NCI-H345 treated with DMSO at 0.1 percent for 48 hours (cell line): ENCODE results near the gene TMEM74B.

Source experiments
- DNase-seq: peaks from one replicate; lab custom pipeline; 2025; ENCODE audit not compliant: unreplicated experiment; lab: John Stamatoyannopoulos, UW

TMEM74B gene

DNA sequence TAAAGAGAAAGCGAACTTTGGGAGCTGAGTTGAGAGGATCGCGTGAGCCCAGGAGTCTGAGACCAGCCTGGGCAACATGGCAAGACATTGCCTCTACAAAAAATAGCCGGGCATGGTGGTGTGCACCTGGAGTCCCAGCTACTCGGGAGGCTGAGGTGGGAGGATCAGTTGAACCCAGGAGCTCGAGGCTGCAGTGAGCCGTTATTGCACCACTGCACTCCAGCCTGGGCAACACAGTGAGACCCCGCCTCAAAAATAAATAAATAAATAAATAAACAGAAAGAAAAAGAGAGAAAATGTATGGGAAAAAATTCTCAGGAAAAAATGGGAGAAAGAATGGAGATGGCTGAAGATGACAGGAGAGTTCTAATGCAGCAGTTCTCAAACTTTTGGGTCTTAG, 21.0 kb upstream of the TMEM74B start:
- no peak for DNase-seq

DNA sequence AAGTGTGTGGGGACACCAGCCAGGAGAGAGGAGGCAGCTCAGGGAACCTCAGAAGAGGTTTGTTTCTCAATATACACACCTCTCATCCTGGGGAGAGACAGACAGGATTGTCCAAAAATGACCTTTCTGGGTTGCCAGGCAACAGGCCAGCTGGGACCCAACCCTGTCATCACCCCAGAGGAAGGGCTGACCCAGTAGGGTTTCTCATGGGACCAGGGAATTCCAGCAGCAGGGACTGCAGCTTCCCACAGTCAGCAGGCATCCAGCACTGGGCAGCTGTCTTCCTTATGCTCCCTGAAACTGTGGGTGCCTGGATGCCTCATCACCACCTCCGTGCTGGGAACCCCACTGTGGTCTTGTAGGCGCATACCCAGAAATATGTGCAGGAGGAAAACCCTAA, 19.8 kb upstream of the TMEM74B start:
- DNase-seq = no peak

DNA sequence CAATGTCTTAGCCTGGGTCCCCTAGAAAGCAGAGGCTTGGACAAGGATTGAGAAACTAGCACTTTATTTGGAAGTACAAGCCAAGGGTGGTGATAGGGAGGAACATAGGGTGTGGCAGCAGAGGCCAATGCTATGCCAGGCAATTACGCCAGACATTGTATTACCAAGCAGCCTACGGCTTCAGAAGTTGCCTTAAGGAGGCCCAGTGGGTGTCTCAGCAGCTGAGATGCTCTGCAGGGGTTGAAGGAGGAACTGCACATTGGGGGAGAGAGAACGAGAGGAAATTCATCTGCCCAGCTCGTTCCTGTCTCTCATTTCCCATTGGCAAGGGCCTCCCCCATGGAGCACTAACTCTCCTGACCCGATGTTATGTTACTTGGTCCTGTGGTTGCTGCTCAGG, 19.3 kb upstream of the TMEM74B start:
- DNase-seq = no peak

DNA sequence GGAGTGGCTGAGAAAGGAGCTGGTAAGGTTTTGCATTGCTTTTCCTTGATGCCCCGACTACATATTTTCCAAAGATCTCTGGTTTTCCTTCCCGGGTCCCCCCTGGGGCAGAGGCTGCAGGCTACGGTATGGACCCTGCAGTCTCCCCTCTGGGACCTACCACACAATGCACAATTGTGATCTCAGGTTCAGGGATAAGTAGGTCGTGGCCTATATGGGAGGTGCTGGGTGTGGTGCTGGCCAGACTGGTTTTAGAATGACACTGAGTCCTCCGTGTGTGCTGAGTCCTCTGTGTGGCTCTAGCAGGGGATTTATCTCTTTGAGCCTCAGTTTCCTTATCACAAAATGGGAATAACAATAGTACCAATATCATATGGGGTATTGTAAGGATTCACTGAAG, 18.8 kb upstream of the TMEM74B start:
- DNase-seq = no peak

DNA sequence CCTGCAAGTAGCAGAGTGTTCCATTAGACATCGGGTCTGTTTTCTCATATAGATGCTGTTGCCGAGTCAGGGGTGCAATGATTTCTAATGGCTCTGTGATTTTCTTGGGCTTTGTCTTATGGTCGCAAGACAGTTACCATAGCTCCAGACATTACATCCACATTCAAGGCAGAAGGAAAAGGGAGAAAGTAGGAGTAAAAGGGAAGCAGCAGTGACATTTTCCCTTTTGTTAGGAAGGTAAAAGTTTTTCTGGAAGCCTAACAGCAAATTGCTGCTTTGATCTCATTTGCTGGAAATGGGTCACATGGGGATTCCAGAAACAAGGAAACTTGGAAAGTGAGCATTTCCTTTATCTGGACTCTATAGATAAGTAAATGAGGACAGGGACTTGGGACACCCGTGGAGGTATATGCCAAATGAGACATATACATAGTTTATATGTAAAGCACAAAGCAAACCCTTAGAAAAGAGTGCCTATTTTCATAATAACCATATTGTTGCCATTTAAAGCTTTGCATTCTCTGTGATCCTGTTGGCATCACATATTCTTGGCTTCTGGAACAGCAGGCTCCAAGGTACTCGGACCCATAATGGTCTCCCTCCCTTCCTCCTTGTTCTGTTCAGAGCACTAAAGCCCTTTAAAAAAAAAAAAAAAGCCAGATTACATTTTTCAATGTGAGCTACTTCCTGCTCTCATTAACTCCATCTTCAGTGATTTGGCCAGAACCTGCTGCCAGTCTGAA, 18.2 kb upstream of the TMEM74B start, which contains the start of gene C20orf202:
Gene C20orf202 (plus strand): TSS at position 693 of the 743 bp plus-strand sequence. CDS start 132 bp downstream, outside the sequence.
- no peak for DNase-seq

DNA sequence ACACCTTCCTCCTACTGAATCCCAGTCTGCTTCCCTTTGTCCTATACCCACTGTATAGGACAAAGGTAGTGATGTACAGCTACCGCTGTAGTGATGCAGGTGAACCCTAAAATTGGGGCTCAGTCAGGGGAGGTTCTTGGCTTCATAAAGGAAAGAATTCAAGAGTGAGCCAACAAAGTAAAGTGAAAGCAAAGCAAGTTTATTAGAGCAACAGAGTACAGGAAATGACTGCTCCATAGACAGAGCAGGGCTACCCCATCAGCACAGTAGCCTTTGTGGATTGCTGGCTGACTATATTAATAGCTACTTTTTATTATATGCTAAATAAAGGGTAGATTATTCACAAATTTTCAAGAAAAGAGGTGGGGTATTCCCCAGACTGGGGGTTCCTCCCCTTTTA, 15.2 kb upstream of the TMEM74B start:
- no peak for DNase-seq

DNA sequence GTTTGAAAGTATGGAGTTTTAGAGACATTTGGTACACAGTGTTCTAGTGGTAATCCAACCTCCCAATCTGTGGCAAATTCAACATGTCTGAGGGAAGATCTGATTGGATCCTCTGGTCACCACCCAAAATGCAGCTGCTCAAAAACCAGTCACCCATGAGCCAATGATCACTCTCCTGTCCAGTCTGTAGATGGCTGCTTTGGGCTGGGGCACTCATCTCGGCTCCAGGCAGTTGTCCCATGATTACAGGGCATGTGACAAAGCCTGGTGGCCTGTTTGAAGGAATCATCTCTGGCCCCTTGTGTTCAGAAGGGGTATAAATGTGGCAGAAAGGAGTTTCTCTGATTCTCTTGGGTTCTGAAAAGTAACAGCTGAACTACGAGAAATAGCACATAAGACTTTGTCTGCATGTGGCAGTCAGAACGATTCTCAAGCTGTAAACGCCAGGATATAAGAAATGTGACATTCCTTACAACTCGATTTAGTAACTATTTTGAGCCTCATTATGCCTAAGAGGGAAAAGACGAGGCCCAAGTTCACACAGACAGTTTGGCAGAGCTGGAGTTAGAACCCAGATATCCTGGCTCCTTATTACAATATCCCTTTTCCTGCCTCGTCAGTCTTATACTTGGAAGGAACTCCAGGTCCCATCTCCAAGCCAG, 14.6 kb upstream of the TMEM74B start:
- DNase-seq = no peak

DNA sequence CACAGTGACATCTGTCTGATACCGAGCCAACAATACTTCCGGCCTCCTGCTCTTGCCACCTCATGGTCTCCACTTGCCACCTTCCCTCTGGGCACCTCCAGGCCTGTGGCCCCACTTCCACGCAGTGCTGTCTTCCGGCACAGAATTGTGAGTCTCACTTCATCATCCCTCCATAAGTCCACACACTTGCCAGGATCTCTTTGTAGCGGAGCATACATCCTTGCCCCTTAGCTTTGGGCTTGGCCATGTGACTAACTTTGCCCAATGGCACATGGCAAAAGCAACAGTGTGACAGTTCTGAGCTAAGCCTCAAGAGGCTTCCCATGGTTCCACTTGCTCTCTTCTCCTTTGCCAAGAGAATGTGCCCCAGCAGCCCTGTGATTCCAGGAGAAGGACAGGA, 14.0 kb upstream of the TMEM74B start:
- DNase-seq = no peak

DNA sequence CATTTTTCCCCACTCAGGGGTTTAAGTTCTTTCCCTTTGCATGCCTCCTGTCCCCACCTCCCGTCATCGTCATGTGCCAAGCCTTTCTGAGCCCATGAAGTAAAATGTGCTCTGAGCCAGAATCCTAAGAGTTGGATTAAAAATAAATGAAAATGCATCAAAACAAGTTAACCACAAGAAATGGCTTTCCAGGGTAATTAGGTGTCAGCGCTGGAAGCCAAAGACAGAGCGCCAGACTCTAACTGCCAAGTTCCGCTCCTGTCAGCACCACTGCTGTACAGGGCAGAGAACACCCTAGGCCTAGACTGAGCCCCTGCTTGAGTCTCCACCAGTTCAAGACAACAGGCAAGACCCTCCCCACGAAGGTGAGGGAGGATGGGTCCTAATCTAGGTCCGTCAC, 13.0 kb upstream of the TMEM74B start:
- DNase-seq = no peak

DNA sequence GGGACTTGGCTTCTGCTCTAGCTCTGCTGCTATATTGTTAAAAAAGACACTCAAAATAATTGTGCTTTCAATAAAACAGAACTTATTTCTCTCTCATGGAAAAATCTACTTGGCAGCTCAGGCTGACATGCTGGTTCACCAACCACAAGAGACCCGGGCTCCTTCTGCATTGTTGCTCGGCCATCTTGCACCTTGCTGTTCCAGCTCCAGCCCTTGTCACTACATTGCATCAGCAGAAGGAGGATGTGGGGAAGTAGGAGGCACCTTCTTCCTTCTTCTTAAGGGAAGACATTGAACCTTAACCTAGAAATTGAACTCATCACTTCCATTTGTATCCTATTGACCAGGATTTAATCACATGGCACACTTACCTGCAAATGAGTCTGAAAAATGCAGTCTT, 11.9 kb upstream of the TMEM74B start:
- no peak for DNase-seq

DNA sequence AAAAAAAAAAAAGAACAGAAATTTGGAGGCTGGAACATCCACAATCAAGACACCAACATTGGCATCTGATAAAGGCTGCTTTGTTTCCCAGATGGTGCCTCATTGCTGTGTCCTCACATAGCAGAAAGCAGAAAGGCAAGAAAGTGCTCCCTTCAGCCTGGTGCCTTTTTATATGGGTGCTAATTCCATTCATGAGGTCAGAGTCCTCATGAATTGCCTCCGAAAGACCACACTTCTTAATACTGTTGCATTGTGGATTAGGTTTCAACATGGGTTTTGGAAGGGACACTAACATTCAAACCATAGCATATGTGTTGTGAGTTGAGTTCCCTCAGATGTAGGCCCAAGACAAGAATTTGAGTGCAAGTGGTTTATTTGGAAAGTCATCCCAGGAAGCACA, 10.4 kb upstream of the TMEM74B start:
- DNase-seq = no peak

DNA sequence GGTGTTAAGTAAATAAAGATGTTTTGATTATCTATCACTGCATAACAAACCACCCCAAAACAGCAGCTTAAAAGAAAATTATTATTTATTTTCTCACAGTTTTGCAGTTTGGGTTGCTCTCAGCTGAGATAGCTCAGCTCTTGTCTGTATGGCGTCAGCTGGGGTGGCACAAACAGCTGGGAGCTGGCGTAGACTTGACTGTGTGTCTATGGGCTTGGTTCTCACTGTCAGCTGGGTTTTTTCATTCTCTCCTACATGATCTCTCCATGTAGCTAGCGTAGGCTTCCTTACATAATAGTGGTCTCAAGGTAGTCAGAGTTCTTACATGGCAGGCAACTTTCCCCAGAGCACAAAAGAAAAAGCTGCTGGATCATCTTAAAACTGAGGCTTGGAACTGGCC, 6.5 kb upstream of the TMEM74B start:
- no peak for DNase-seq

DNA sequence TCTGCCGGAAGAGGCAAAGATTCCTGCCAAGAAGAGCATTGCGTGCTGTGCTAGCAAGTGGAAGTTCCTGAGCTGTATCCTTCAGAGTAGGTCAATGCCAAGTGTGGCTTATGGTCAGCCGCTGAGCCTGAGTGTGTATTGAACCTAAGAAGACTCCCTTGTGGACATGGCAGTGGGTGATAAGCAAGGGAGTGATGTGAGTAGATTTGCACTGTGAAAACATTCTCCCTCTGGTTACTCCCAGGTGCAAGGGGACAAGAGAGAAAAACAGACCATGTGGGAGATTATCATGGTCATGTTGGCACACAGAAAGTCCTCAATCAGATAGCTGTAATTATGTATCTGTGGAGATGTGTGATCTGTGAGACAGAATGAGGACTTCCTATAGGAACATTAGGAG, 6.1 kb upstream of the TMEM74B start:
- DNase-seq = no peak

DNA sequence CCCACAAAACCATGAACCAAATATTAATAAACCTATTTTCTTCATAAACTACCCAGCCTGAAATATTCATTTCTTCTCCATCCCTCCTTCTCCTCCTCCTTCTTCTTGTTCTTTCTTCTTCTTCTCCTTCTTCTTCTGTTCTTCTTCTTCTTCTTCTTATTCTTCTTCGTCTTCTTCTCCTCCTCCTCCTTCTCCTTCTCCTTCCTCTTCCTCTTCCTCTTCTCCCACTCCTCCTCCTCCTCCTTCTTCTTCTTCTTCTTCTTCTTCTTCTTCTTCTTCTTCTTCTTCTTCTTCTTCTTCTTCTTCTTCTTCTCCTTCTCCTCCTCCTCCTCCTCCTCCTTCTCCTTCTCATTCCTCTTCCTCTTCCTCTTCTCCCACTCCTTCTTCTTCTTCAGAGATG, 5.0 kb upstream of the TMEM74B start:
- no peak for DNase-seq

DNA sequence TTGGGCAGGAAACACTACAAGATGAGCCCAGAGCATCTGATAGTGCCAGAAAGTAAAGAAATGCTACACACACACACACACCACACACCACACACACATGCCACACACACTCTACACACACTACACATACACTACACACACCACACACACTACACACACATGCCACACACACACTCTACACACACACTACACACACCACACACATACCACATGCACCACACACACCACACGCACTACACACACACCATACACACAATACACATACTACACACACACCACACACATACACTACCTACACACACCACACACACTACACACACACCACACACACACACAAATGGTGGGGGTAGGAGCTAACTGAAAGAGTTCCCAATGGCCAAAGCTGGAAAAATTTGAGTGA, 3.6 kb upstream of the TMEM74B start:
- DNase-seq = no peak

DNA sequence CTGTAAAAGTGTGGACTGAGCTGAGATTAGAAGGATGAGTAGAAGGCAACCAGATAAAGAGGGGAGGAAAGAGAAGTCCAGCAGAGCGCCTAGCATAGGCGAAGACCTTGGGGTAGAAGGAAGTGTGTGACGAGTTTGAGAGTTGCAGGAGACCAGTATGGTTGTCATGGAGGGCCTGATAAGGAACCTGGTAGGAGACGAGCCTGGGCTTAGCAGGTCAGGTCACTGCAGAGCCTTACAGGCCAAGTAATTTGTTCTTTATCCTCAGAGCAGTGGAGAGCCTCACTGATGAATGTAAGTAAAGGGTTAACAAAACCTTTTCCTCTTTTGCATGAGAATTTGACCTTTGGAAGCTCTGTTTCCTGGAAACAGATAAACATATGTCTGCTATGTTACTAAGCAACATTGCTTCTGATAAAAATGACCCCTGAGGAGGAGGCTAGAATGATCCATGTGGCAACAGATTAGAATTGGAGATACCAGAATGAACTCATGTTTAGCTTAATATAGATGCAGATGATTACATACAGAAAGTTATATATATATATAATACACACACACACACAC, 2.9 kb upstream of the TMEM74B start:
- no peak for DNase-seq

DNA sequence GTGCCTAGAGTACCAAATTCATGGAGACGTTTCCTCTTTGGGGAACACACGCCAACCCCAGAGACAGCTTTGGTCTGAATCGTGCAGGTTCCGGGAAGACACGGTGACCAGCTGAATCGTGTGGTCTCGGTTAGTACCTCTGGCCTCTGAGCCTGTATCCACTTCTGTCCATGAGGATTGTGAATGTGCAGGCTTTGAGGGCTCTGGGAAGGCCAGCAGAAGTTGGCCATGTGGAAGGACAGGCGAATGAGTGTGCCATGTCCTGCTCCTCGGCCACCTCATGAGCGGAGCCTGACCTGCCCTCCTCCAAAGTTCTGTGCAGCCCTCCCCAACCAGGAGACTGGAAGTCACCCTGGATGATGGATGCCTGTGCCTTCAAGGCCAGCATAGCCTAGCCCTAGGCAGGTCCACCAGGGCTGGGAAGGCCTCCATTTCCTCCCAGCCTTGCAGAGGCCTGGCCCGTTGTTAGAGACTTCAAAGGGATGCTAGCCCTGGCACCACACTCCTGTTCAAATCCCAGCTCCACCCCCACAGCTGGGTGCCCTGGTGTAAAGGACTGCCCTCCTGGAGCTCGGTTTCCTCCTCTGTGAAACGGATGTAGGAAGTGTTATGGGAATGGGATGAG, 1.7 kb upstream of the TMEM74B start:
- DNase-seq = no peak

DNA sequence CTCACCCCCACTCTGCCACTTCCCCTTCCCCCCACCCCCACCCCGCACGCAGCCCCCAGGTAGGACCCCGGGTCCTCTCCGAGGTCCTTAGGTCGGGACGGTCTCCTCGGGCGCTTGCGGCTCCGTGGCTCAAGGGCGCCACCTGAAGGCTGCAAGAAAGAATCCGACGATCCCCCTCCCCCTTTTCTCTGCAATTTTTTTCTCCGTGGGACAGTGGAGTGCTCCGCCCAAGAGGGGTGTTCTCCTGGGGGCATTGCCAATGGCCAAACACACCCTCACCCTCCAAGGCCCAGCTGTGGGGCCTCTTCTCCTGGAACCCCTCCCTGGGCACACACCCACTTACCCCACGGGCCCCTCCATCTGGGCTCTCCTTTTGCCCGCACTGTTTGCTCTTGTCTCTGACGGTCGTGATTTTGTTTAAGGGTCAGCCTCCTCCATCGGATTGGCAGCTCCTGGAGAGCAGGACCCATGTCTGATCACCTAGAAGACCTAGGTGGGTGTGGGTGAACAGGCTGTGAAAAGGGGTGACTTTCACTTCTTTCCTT, 1.1 kb upstream of the TMEM74B start:
- peak; percentile 13 for DNase-seq

DNA sequence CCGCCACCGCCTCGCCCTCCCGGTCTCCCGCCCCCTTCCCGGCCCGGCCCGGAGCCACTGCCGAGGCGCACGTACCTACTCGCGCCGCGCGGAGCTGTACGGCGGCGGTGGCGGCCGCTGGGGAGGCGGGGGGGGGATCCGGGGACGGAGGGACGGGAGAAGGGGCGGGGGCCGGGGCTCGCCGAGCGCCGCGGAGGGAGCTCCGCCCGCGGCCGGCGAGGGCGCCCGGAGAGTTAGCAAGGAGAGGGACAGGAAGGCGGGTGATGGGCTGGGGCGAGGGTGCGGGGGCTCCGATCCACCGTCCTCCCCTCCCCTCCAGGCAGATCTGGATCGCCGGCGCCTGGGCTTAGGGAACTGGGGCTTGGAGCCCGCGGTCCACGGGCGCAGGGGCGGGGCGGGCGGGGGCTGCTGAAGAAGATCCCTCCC, 548 bp upstream of the TMEM74B start:
- no peak for DNase-seq

DNA sequence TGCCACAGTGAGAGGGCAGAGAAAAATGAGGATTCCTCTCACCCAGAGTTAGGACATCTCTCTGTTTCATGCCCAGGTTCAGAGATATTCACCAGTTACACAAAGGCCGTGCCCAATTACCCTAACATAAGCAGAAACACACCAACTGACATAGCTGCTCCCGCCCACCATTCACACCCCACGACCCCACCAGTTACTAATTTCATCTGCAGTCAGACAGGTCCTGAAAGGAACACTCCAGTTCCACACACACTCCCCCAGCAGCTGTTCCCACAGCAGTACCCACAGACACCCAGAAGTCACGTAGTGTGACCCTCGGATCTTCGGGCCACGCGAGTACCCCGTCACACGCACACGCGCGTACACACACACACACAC, 532 bp downstream of the TMEM74B start:
- DNase-seq = no peak

DNA sequence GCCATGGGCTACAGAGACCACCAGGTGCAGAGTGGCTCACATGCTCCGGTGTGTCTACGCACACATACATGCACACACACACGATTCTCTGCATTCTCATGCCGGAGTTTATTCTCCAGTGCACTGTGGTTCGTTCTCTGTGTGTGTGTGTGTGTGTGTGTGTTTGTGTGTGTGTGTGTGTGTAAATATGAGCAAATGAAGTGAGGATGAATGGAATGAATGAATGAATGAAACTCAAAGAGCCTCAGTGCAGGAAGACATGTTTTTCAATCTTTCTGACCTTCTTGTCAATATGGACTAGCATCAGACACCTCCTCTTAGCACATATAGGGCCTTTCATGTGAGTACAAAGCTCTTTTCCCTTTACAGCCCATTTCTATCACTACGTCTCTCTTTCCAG, 1.6 kb downstream of the TMEM74B start:
- DNase-seq = no peak

DNA sequence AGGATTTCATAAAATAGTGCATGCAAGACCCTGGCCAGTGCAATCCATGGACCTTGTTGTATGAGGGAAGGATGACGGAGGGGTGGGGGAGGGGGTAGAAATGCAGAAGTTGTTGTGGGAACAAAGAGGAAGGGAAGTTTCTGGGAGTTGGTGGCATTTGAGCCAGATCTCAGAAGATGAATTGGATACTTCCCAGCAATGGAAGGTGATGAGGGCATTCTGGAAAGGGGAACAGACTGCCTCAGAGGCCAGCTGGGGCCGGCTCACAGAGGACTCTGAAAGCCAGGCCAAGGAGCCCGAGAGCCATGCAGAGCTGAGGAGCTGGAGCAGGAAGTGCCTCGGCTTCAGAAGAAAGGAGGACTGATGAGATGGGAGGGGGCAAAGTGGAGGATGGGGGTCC, 2.7 kb downstream of the TMEM74B start:
- no peak for DNase-seq
